ENCODE measurements around the gene TSGA10IP. TPM values are rescaled to one million over a fixed set of nuclear protein-coding genes. Genes with fewer than 3 reads are reported as not detected.

Gene TSGA10IP
- not detected in 2 replicates for total RNA-seq

GRCh38 chr11:65945430-65945911 is at the start of gene TSGA10IP:
Gene TSGA10IP, plus strand, starts transcription at chr11:65945480. Its CDS starts 196 bp downstream, at chr11:65945676.

DNA sequence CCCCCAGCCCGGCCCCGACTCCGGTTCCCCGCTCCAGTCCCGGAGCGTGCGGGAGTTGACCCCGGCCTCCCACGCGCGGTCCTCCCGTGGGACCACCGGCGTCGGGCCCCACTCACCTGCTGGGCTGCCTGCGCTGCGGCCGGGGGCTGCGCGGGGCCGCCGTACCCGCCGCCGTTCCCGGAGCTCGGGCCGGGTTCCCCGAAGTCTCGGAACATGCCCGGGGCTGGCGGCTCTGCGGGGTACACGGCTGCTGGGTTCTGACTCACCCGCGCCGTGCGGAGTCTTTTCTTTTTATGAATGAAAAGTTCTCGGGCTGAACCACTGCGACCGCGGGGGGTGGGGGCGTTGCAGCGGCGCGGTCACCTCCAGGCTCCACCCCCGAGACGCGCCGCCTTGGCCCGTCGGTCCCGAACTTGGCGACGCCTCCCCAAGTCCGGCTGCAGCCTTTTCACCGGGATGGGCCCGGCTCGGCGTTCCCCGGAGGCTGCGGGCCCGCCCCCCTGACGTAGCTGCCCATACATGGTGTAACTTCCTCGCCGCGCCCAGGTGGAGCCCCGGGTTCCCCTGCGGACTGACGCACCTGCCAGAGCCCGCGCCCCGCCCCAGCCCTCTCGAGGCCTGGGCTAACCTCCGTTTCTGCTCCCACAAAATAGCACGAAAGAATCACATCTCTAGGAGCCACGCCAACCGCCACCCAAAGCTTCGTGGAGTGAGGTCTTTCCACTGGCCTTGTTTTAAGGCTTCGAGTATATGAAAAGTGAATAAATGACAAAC is 45.0 kb upstream of the TSGA10IP start, which contains the start of gene FOSL1:
Gene FOSL1, minus strand, starts transcription at position 264 of the 774 bp plus-strand sequence. Its CDS starts 49 bp downstream, at position 215.

GRCh38 chr11:65918211-65919140 is 26.8 kb upstream of the TSGA10IP start, which contains the start of gene C11orf68:
Gene C11orf68, minus strand, starts transcription at chr11:65919062. Its CDS starts 31 bp downstream, at chr11:65919031.

GRCh38 chr11:65919141-65919572 is 26.1 kb upstream of the TSGA10IP start, which contains the start of gene DRAP1:
Gene DRAP1, plus strand, starts transcription at chr11:65919426. Its CDS starts 76 bp downstream, at chr11:65919502.

GRCh38 chr11:65961267-65962140 is 16.2 kb downstream of the TSGA10IP start, which contains the start of gene SART1:
Gene SART1, plus strand, starts transcription at chr11:65961734. Its CDS starts 47 bp downstream, at chr11:65961781.

DNA sequence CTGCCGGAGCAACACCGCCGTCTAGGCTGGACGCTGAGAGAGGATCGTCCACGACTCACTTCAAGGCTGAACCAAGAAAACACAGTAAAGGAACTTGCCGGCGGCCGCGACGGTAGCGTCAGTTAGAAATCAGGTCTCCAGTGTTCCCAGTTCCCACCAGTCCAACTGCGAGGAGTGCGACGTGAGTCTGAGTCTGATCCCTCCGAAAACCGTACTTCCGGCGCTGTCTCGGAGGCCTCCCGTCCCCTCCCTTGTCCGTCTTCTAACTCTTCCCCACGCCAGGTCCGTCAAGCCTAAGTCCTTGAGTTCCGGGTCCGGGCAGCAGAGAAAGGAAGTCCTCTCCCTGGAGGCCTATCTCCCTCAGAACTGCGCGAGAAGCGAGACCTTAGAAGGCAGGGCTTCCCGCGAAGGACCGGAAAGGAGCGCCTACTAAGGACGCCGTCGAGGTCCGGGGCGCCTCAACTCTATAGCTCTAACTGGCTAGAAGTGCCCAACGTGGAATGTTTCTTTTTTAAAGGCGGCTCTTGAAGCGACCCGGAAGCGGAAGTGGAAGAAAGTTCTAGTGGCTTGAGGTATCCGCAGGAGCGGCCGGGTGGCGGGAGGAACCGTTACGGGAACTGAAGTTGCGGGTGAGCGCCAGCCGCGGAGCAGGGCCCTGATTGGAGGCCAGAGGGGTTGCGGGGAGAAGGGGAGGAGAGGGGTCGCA is 56.8 kb downstream of the TSGA10IP start, which contains the start of the genes BANF1 and EIF1AD:
Gene BANF1, plus strand, starts transcription at position 562 of the 706 bp plus-strand sequence. CDS start 748 bp downstream, outside the sequence.
Gene EIF1AD, minus strand, starts transcription at position 216 of the 706 bp plus-strand sequence. CDS start 1,768 bp downstream, outside the sequence.

Other genes with a start within 250 kb of the TSGA10IP start
- 41.7 and 46.7 TPM in 2 replicates for gene KAT5, start 233.2 kb upstream of the TSGA10IP start, total RNA-seq
- gene RNASEH2C, start 224.7 kb upstream of the TSGA10IP start, total RNA-seq, result 19.3 and 27.1 TPM in 2 replicates
- 25.0 and 27.6 TPM in 2 replicates for gene AP5B1, start 164.5 kb upstream of the TSGA10IP start, total RNA-seq
- not detected in 2 replicates for gene OVOL1, start 158.4 kb upstream of the TSGA10IP start, total RNA-seq
- 0.97 and 1.3 TPM in 2 replicates for gene SNX32, start 111.5 kb upstream of the TSGA10IP start, total RNA-seq
- gene CFL1, start 87.3 kb upstream of the TSGA10IP start, total RNA-seq, result 760 and 1,030 TPM in 2 replicates
- gene MUS81, start 85.0 kb upstream of the TSGA10IP start, total RNA-seq, result 59.3 and 89.6 TPM in 2 replicates
- gene EFEMP2, start 72.7 kb upstream of the TSGA10IP start, total RNA-seq, result 106 and 128 TPM in 2 replicates
- not detected in 2 replicates for gene CTSW, start 65.6 kb upstream of the TSGA10IP start, total RNA-seq
- 117 and 131 TPM in 2 replicates for gene FIBP, start 57.0 kb upstream of the TSGA10IP start, total RNA-seq
- 42.7 and 47.2 TPM in 2 replicates for gene CCDC85B, start 54.8 kb upstream of the TSGA10IP start, total RNA-seq
- 14.5 and 22.2 TPM in 2 replicates for gene FOSL1, start 45.1 kb upstream of the TSGA10IP start, total RNA-seq
- gene C11orf68, start 26.4 kb upstream of the TSGA10IP start, total RNA-seq, result 30.2 and 31.0 TPM in 2 replicates
- gene DRAP1, start 26.1 kb upstream of the TSGA10IP start, total RNA-seq, result 95.9 and 100 TPM in 2 replicates
- gene SART1, start 16.3 kb downstream of the TSGA10IP start, total RNA-seq, result 22.7 and 26.8 TPM in 2 replicates
- 27.6 and 34.1 TPM in 2 replicates for gene EIF1AD, start 56.7 kb downstream of the TSGA10IP start, total RNA-seq
- 13.5 and 18.2 TPM in 2 replicates for gene BANF1, start 57.0 kb downstream of the TSGA10IP start, total RNA-seq
- 0.49 and 0.85 TPM in 2 replicates for gene CST6, start 66.5 kb downstream of the TSGA10IP start, total RNA-seq
- not detected in 2 replicates for gene CATSPER1, start 81.0 kb downstream of the TSGA10IP start, total RNA-seq
- 0.16 TPM in 1 of 2 replicates, not detected in the other for gene GAL3ST3, start 103.7 kb downstream of the TSGA10IP start, total RNA-seq
- 117 and 171 TPM in 2 replicates for gene SF3B2, start 106.9 kb downstream of the TSGA10IP start, total RNA-seq
- gene PACS1, start 124.8 kb downstream of the TSGA10IP start, total RNA-seq, result 41.7 and 44.0 TPM in 2 replicates

All from hair follicle dermal papilla cell (primary cell).